GM18861 (cell line): ENCODE data around the gene SUDS3.
"Not testable (repeated sequence)": the region's sequence is repeated elsewhere in the genome, so short reads cannot be mapped to it uniquely, and the experiment has no call there.

Experiments
- ATAC-seq: cut with Tn5 transposase; IDR thresholded peaks from one replicate; pipeline ENCODE4 v1.9.1; 2021; ENCODE audit not compliant: unreplicated experiment

SUDS3 gene, protein sequence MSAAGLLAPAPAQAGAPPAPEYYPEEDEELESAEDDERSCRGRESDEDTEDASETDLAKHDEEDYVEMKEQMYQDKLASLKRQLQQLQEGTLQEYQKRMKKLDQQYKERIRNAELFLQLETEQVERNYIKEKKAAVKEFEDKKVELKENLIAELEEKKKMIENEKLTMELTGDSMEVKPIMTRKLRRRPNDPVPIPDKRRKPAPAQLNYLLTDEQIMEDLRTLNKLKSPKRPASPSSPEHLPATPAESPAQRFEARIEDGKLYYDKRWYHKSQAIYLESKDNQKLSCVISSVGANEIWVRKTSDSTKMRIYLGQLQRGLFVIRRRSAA

DNA sequence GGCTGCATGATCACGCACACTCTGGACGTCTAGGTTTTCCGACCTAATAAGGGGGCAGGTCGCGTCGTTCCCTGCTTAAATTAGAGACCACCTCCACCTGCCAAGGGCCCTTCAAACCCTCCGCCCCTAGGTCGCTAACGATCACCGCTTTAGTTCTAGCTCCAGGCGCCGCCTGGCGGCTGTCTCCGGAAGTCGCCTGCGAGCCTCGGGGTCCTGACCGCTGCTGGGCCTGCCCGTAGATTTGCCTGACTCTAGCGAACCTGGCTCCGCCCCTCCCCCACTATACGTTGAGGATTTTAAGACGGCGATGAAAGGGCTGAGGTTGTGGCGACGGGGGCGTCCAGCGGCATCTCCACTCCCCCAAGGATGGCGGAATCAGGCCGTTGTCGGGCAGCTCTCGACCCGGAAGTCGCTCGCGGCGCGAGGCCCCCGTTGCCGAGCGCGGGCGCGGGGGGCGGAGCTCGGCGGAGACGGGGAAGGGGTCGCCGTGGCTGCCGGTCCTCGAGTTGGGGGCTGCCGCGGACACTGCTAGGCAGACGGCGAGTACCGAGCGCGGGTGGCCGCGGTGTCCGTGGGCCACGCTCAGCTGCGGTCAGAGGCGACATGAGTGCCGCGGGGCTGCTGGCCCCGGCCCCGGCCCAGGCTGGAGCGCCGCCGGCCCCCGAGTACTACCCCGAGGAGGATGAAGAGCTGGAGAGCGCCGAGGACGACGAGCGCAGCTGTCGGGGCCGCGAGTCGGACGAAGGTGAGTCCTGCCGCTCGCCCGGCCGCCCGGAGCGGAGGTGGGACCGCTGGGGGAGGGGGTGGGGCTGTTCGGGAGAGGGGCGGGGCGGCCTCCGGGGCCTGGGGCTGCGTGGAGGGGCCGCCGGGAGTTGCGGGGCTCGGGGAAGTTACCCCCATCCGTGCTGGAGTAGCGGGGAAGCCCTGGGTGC lies at the start of gene SUDS3:
TSS of gene SUDS3 (plus strand) at position 467 of the 932 bp plus-strand sequence. CDS start at position 604, 137 bp downstream.
- ATAC-seq: no peak

DNA sequence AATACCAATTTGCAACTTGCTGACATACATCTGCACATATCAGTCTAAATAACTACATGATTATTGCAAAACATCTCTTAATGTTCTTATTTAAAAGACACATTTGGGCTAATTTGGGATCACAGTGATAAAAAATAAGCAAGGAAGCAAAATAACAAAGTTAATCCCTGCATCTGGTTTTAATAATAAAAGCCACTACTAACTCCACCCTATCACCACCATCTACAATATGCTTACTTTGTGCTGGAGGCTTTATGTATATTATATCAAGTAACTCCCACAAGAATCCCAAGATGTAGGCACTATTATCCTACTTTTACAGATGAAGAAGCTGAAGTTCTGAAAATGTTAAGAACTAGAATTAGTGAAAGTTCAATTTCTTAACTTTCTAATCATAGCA lies 49.4 kb upstream of the SUDS3 start:
- ATAC-seq: no peak

DNA sequence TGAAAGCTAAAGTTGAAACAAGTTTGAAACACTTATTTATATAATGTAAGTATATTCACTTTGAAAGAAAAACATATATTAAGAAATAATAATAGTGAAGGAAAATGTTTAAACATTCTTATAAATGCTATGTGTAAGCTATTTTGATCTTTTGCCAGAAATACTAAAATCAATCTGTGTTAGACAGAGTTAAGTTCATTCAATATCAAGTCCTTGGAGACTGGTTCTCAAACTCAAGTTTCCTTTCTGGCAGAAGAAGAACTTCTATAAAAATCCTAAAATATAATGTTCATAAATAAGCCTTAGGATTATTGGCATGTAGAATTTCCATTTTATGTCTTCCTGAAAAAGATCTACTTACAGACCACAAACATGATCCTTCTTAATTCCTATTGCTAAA lies 49.0 kb upstream of the SUDS3 start:
- no peak for ATAC-seq

DNA sequence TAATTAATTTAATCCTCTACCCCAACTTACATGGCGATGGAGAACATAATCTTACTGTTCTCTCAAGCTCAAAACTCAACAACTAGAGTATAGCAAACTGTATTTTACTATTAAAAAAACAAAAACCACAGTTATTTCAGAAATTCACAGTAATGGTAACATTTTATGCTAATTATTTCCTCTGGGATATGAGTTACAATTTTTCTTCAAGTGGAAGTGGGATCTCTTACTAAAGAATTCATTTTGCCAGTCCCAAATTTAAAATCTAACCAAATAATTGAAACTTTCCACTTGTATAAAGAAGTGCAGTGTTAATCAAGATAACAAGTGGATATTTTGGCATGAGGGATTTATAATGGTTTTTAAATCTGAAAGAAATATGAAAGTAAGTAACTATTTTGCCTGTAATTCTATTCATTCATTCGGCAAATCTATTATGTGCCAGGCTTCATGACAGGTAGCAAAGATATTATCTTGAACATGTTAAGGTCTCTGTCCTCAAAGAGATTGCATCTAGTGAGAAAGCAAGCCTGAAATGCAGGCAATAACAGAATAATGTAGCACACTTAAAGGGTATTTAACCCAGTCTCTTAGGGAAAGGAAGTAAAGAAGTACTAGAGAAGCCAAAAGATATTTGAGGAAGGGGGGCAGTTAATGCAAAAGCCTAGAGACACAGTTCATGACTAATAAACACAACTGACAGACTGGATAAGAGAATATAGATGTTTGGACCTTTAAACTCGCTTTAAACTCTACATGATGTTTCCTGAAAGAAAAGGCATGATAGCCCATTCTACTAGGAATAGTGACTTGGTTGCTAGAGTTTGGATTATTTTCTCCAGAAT lies 47.6 kb upstream of the SUDS3 start:
- no peak for ATAC-seq

DNA sequence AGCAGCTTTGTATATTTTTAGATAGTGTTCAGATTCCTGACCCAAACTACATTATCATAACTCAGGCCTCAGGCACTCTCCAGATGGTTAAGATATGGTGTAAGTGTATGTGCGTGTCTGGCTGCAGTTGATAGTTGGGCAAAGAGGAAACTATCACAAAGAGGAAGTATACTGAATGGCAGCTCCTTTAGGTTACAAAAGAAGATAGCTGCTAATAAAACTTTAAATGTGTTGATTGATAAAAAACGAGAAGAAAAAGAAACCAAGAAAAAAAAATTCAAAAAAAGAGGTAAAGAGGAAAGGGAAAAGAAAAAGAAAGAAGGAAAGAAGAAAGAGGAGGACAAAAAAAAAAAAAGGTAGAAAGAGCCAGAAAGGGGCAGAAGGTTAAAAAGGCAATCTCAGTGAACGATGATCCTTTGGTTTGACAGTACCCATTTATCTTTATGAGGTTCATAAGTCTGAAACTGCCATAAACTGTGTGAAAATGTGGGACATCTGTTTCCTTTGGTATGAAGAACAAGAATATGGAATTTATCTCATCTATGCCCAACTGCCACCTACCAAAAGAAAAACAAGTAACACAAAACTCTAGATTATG lies 45.8 kb upstream of the SUDS3 start:
- peak; percentile 79 for ATAC-seq

DNA sequence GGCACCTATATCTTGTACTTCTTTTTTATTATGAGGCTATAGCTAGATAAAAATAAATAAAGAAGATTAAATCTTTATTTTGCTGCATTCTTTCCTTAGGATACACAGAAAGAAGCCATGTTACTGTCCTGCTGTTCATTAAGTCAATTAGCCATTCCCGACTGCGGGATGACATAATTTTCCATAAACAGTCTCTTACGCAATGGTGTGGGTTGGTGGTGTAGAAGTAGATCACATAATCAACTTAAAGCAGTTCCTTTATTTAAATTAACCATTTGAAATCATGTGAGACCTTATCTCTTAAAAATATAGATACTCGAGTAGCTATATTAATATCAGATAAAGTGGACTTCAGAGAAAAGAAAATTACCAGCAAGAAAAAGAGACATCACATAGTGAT lies 43.8 kb upstream of the SUDS3 start:
- no peak for ATAC-seq

DNA sequence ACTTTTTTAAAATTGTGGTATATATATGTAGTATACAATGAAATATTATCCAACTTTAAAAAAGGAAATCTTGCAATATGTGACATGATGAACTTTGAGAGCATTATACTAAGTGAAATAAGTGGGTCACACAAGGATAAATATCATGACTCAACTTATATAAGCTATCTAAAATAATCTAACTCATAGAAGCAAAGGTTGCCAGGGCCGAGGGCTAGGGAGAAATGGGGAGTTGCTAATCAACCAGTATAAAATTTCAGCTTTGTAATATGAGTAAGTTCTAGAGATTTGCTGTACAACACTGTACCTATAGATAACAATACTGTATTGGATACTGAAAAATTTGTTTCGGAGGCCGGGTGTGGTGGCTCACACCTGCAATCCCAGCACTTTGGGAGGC lies 42.1 kb upstream of the SUDS3 start:
- ATAC-seq: no peak

DNA sequence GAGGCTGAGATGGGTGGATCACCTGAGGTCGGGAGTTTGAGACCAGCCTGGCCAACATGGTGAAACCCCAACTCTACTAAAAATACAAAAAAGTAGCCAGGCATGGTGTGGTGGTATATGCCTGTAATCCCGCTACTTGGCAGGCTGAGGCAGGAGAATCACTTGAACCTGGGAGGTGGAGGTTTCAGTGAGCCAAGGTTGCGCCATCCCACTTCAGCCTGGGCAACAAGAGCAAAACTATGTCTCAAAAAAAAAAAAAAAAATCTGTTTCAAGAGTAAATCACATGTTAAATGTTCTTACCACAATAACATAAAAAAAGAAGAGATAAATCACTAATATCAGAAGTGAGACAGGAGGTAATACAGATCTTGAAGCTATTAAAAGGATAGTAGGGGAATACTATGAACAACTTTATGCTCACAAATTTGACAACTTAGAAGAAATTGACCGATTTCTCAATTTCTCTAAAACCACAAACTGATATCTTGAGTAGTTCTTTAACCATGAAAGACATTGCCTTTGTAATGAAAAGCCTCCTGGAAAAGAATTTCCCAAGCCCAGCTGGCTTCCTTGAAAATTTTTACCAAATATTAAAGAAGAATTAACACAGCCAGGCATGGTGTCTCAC lies 41.3 kb upstream of the SUDS3 start:
- no peak for ATAC-seq

DNA sequence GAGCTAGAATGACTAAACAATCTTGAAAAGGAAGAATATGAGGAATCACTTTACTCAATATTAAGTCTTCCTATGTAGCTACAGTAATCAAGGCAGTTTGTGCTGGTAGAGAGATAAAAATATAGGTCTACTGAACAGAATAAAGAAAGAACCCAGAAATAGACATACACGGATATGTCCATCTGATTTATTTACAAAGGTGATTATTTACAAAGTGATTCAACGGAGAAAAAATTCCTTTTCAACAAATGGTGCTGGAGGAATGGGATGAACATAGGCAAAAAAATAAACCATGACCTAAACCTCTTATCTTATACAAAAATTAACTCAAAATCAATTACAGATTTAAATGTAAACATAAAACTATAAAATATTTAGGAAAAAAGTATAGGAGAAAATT lies 40.2 kb upstream of the SUDS3 start:
- ATAC-seq: no peak

DNA sequence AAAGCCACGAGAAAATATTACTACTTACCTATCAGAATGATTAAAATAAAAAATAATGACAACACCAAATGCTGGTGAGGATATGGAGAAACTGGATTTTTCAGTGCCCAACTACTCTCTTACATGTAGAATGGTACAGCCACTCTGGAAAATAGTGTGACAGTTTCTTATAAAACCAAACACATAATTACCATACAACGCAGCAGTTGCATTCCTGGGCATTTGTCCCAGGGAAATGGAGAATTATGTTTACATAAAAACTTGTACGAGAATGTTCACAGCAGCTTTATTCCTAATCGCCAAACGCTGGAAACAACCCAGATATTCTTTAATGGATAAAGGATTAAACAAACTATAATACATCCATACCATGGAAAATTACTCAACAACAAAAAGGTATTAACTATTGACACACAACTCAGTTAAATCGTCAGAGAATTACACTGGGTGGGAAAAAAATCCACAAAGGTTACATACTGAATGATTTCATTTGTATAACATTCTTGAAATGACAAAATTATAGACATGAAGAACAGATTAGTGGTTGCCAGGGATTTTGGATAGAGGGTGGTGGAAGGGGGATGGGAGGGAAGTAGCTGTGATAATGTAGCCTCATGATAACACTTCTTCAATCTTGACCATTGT lies 39.0 kb upstream of the SUDS3 start:
- ATAC-seq: no peak

DNA sequence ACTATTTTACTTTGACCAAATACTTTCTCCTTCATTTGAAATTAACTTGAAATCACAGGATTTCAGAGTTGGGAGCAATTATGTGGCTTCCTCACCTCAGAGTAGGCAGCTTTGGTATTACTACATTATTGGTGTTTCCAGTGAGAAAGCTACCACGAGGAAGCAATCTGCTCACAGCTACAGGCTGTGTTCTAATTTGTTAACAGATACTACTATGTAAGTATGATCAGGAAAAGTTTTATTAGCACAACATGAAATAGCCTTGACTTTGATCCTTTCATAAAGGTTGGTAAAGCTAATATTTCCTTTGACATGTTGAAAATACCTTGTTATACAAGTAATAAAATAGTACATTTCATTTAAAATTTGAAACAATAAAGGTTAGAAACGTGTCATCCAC lies 34.3 kb upstream of the SUDS3 start:
- no peak for ATAC-seq

DNA sequence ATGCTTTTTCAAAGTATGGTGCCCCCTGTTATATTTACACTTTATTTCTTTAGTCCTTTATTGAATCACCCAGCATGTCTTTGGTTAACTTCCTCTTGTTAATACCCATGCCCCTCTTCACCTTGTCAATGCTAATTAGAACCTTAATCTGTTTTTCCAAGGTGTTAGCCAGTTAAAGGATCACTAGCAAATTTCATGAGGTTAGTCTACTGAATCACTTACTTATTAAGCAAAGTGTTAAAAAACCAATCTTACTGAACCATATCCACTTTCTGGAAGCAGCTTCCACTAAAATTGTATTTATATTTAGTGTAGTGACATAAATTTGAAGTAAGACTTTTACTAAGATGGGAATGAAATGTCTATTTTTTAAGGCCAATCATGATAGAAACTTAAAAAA lies 31.5 kb upstream of the SUDS3 start:
- ATAC-seq: no peak

DNA sequence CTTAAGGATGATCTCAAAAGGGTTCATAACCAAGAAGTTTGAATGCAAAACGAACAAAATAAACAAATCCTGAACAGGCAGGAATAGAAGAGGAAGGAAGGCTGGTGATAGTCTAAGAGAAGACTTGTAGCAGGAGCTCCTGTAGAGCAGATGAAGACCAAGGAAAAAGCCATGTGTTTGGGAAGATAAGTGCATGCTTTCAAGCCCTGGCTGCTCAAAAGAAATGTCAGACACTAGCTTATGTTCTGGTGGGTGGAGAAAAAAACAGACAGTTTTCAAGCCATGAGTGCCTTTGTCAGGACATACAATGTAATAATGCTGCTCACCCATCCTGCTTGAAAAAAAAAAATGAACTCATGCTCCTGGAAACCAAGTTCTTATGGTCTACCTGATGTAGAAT lies 31.0 kb upstream of the SUDS3 start:
- no peak for ATAC-seq

DNA sequence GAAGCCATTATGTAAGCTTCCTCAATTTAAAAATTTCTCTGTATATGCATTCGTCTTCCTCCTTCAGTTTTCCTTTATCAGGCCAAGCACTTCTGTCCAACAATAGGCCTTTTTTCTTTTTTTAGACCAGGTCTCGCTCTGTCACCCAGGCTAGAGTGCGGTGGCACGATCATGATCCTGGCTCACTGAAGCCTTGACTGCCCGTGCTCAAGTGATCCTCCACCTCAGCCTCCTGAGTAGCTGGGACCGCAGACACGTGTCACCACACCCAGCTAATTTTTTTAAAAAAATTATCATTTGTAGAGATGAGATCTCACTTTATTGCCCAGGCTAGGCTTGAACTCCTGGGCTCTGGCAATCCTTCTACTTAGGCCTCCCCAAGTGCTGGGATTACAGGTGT lies 29.5 kb upstream of the SUDS3 start:
- peak; percentile 60 for ATAC-seq

DNA sequence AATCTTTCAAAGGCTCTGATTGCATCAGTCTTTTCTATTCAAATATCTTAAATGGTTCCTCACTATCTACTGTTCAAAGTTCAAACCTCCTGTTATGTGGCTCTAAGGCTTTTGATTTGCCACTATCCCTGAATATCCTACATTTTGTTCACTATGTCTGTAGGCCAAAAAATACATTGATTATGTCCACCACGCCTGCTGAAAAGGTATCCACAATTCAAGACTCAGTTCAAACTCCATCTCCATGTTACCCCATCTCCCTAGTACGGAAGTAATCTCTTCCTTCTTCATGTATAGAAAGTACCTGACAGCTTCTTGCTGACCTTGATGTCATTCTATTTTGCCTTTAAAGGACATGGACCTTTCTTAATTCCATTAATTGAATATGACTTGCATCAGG lies 28.4 kb upstream of the SUDS3 start:
- ATAC-seq: no peak

DNA sequence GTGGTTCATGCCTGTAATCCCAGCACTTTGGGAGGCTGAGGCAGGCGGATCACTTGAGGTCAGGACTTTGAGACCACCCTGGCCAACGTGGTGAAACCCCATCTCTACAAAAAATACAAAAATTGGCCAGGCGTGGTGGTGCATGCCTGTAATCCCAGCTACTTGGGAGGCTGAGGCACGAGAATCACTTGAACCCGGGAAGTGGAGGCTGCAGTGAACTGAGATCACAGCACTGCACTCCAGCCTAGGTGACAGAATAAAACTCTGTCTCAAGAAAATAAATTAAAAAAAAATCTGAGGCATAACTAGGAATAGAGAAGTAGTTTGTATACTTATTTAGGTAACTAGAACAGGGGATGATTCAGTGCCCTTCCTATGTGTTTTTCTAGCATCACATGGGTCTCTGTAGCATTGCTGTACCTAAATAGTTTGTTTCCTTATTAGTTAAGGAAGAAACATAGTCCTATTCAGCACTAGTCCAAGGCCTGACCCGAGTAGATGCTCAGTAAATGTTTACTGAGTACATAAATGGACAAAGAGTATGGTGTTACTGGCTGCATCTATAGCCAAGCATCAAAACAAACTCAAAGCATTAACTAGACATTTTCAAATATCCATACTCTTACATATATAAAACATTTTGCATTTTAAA lies 25.3 kb upstream of the SUDS3 start:
- no peak for ATAC-seq

DNA sequence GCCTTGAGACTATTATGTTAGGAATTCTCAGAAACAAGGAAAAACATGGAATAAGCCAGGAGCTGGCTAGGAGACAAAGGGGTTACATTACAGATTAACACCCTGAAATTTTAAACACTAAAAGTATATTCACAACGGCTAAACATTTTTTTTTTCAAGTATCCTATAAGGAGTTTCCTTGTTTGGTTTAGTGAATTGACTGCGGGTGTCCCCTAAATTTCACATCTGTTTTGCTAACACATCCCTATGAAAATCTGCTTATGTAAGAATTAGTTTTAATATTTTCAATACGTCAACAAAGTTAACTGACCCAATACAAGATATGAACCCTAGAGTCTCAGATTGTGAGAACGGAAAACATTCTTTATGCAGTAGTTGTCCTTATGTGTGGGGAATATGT lies 22.6 kb upstream of the SUDS3 start:
- ATAC-seq: no peak

DNA sequence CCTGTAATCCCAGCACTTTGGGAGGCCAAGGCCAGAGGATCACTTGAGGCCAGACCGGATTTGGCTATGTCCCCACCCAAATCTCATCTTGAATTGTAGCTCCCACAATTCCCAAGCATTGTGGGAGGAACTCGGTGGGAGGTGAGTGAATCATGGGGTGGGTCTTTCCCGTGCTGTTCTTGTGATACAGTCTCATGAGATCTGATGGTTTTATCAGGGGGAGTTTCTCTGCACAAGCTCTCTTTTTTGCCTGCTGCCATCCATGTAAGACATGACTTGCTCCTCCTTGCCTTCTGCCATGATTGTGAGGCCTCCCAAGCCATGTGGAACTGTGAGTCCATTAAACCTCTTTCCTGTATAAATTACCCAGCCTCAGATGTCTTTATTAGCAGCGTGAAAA lies 21.9 kb upstream of the SUDS3 start:
- not testable (repeated sequence) for ATAC-seq

DNA sequence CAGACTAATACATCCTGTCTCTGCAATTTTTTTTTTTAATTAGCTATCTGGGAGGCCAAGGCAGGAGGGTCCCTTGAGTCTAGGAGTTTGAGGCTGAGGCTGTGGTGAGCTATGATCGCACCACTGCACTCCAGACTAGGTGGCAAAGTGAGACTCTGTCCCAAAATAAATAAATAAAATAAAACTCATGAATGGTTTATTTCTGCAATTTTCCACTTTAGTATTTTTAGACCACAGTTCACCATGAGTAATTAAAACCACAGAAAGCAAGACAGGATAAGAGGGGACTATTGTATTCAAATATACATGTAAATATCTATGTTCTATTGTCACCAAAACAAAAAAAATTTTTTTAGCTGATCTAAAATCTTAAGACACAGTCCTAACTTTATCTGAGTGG lies 21.5 kb upstream of the SUDS3 start:
- no peak for ATAC-seq

DNA sequence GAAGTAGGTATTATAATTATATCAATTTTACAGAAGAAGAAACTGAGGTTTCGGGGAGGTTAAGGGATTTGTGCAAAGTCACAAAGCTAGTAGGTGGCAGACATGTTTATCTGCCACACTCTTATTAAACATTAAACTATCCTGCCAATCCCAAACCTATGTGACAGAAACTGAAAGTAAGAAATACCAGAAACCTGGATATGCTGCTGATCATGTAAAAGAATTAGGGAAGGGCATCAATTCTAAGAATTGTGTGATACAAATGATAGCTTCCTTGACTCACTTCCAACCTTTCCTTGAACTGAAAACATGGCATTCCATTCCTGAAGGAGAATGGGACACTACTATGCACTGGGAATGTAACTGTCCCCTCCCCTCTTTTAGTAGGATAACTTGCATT lies 20.5 kb upstream of the SUDS3 start:
- ATAC-seq: no peak
